K562 (cell line): ENCODE measurements around the gene MAPKAPK3. TPM values are rescaled to one million over a fixed set of nuclear protein-coding genes. Genes with fewer than 3 reads are reported as not detected.

ENCODE experiments used
- ATAC-seq: fragments of 200-7000 bp; cut with Tn5 transposase; 3 replicates; pipeline ENCODE4 v1.9.1; 2020; ENCODE audit warnings: moderate library complexity
- BruUV-seq: library from RNA; stranded (reverse); fragments of 400-500 nt; replicated peaks from 2 replicates; lab custom pipeline; 2021; lab: Mats Ljungman, UMichigan
- CTCF ChIA-PET: fragments of 300-600 bp; formaldehyde crosslinking; extraction: SDS; loops from one replicate; lab custom pipeline; 2021; ENCODE audit warnings: low intra/inter-chr PET ratio; lab: Yijun Ruan, JAX
- POLR2A ChIA-PET: fragments of 300-600, 350-650 bp; sonication (Branson Sonifier 250); formaldehyde crosslinking; extraction: SDS; loops from one replicate; lab custom pipeline; 2021; ENCODE audit warnings: antibody characterized with exemption, inconsistent platforms; lab: Yijun Ruan, JAX
- DNase-seq, 4 experiments: peaks; one replicate each; pipeline versions ENCODE4 v3.0.0 to v3.0.0-alpha.2; 2011 to 2018; ENCODE audit warnings: low spot score in 3 of 4, mixed read lengths in 3 of 4; ENCODE audit errors: extremely low read depth in 1 of 4
- FAIRE-seq: peaks from 2 replicates; lab custom pipeline; 2011; peaks lifted over from hg19 to GRCh38; lab: Jason Lieb, UNC
- H2AFZ ChIP-seq: 2 replicates; pipeline ENCODE4 v1.6.0; 2011; ENCODE audit warnings: low read depth, low read length, control low read depth, inconsistent platforms
- H3K27ac ChIP-seq: fragments of 200-600 bp; 3 replicates; pipeline ENCODE4 v1.8.0; 2011; ENCODE audit warnings: low read depth, mild to moderate bottlenecking, control low read depth, inconsistent platforms, low read length, moderate library complexity, mixed read lengths; ENCODE audit errors: extremely low read depth
- H3K27me3 ChIP-seq, 2 experiments: fragments of 300-600 bp in 1 of 2; 2 replicates in 1 of 2; 3 replicates in 1 of 2; pipeline versions ENCODE4 v1.6.0 to v1.8.0; 2011; ENCODE audit warnings: inconsistent platforms in 2 of 2, low read length in 2 of 2, mild to moderate bottlenecking in 1 of 2, mixed read lengths in 1 of 2, moderate library complexity in 1 of 2; ENCODE audit not compliant: control insufficient read depth in 2 of 2, insufficient read depth in 2 of 2
- H3K36me3 ChIP-seq: fragments of 300-600 bp; 3 replicates; pipeline ENCODE4 v1.8.0; 2011; ENCODE audit warnings: mild to moderate bottlenecking, low read length, inconsistent platforms; ENCODE audit not compliant: control insufficient read depth, insufficient read depth
- H3K4me1 ChIP-seq, 2 experiments: fragments of 200-600 bp in 1 of 2; replicated peaks in 1 of 2; 2 replicates in 1 of 2; 3 replicates in 1 of 2; pipeline versions ENCODE4 v1.5.1 to v1.8.0; 2011; ENCODE audit warnings: inconsistent platforms in 2 of 2, low read length in 2 of 2, mild to moderate bottlenecking in 1 of 2, mixed read lengths in 1 of 2, moderate library complexity in 1 of 2; ENCODE audit not compliant: control insufficient read depth in 2 of 2, insufficient read depth in 2 of 2
- H3K4me2 ChIP-seq: 2 replicates; pipeline ENCODE4 v1.6.1; 2011; ENCODE audit warnings: low read length, control low read depth, inconsistent platforms, mixed read lengths; ENCODE audit not compliant: insufficient read depth
- H3K4me3 ChIP-seq: fragments of 200-600 bp; sonication (generic), shearing (Covaris generic); 2 replicates; pipeline ENCODE4 v1.5.1; 2016; ENCODE audit warnings: control low read depth, inconsistent platforms
- H3K79me2 ChIP-seq: fragments of 200-600 bp; 3 replicates; pipeline ENCODE4 v1.8.0; 2011; ENCODE audit warnings: low read length, inconsistent platforms; ENCODE audit not compliant: control insufficient read depth, insufficient read depth
- H3K9ac ChIP-seq, 2 experiments: 2 replicates each; pipeline versions ENCODE4 v1.6.0 to v1.6.1; 2011; ENCODE audit warnings: low read depth in 2 of 2, low read length in 2 of 2, control low read depth in 1 of 2, inconsistent platforms in 1 of 2, mild to moderate bottlenecking in 1 of 2, mixed read lengths in 1 of 2; ENCODE audit not compliant: insufficient read depth in 1 of 2
- H3K9me1 ChIP-seq: one replicate; pipeline ENCODE4 v1.6.0; 2011; ENCODE audit warnings: inconsistent platforms, mild to moderate bottlenecking, low read length, moderate library complexity; ENCODE audit not compliant: control insufficient read depth, insufficient read depth
- H3K9me3 ChIP-seq: replicated peaks from 2 replicates; pipeline ENCODE4 v1.5.1; 2011; ENCODE audit warnings: low read depth, low read length, inconsistent platforms; ENCODE audit not compliant: control insufficient read depth, insufficient read depth
- H4K20me1 ChIP-seq: replicated peaks from 2 replicates; pipeline ENCODE4 v1.6.1; 2011; ENCODE audit warnings: low read length, inconsistent platforms, mixed read lengths; ENCODE audit not compliant: control insufficient read depth, insufficient read depth
- WGBS: fragments of 100-300 bp; shearing (Covaris generic); methylation state at CpG from one replicate; pipeline ENCODE4 v1.1.6; 2016; ENCODE audit warnings: low coverage, mixed read lengths; ENCODE audit not compliant: insufficient coverage; ENCODE audit errors: missing lambda C conversion rate; 5-methylcytosine and 5-hydroxymethylcytosine counted together
- in situ Hi-C: fragments of 300-500 bp; cut with MboI; formaldehyde crosslinking; loops from 4 replicates; pipeline ENCODE4 v1.15.0; 2018; ENCODE audit warnings: inconsistent platforms, mixed read lengths
- intact Hi-C: fragments of 100-400 bp; cut with micrococcal nuclease; formaldehyde crosslinking; loops from 2 replicates; pipeline ENCODE4 v1.14.2; 2022
- polyA plus RNA-seq, 8 experiments: library from polyadenylated mRNA; depleted of rRNA in 4 of 8; stranded (reverse) in 5 of 8; unstranded in 3 of 8; fragments of >200 nt; fragmentation: Nextera tagmentation in 2 of 8; fragmentation: Illumina TruSeq in 1 of 8; extraction: Ambion mirVana in 2 of 8; extraction: Trizol in 1 of 8; gene quantifications; 2 replicates each; pipeline versions ENCODE4 v1.2.1 to v1.2.3, GENCODE V29; 2011 to 2014; ENCODE audit warnings: inconsistent platforms in 1 of 8, missing spikeins in 1 of 8
- total RNA-seq, 7 experiments: library from RNA; depleted of rRNA in 6 of 7; stranded (reverse); fragments of >200 nt in 6 of 7; fragmentation: Illumina TruSeq in 2 of 7; extraction: Trizol in 2 of 7; gene quantifications; 2 replicates each; pipeline versions ENCODE4 v1.2.1 to v1.2.3, GENCODE V29; 2011 to 2021; ENCODE audit warnings: low replicate concordance in 1 of 7
- TF ChIP-seq, protein P1 (sequence below): fragments of 450-650 bp; formaldehyde crosslinking; IDR thresholded peaks from 2 replicates; pipeline ENCODE4 v1.4.0; 2020; ENCODE audit warnings: mild to moderate bottlenecking, mixed read lengths
- TF ChIP-seq, protein P2 (sequence below): sonication (generic); formaldehyde crosslinking; IDR thresholded peaks from 2 replicates; pipeline ENCODE4 v1.8.1; 2023; ENCODE audit warnings: mild to moderate bottlenecking, missing genetic modification reagents

MAPKAPK3 gene
- total and polyA plus RNA-seq, 9 of the 15 experiments (the other 6 are each of a cell fraction or from before 2014, with no cell fraction given) = 8.0 to 56.4 (median 41.2) TPM

DNA sequence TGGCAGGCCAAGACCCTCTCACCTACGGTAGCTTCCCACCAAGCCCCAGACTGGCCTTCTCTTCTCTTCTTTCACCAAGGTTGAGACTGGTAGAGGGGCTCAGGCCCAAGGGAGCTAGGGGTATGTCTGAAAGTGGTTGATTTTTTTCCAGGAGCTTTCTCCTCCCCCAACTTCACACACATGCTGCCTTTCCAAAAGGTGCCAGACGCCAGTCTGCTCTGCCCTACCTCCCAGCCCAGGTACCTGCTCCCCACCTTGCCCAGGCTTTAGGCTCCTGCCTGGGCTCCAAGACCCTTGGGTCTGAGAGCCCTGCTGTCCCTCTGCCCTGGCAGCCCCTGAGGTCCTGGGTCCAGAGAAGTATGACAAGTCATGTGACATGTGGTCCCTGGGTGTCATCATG, 28.4 kb downstream of the MAPKAPK3 start:
- no peak for DNase-seq
- Histone ChIP-seq H3K9ac (no peak overlapping the region), H3K4me2 (no peak overlapping the region), H3K27me3 (no peaks in the 10 kb centered on the region), H3K4me1 (peaks cover 0 to 4% of the 10 kb centered on the region in 2 experiments; a peak in 2 of 5 replicates), H4K20me1 (no peaks in the 10 kb centered on the region), H3K79me2 (no peaks in the 10 kb centered on the region), H3K9me3 (no peaks in the 10 kb centered on the region), H3K4me3 (no peak overlapping the region), H3K9me1 (no peaks in the 10 kb centered on the region), H3K27ac (no peak overlapping the region), H2AFZ (no peak overlapping the region), H3K36me3 (peaks cover 66% of the 10 kb centered on the region; the same call in 2 of the 3 replicates)
- intact Hi-C loops (no loop called here), in situ Hi-C loops (loop anchor here (25.0 kb wide), 1 partner anchor 1042 kb away; no protein-coding TSS in a partner anchor)
- ChIA-PET CTCF (no interaction called here), POLR2A (no interaction called here)
- no TSS peak for BruUV-seq
- TF ChIP-seq, protein P1, sequence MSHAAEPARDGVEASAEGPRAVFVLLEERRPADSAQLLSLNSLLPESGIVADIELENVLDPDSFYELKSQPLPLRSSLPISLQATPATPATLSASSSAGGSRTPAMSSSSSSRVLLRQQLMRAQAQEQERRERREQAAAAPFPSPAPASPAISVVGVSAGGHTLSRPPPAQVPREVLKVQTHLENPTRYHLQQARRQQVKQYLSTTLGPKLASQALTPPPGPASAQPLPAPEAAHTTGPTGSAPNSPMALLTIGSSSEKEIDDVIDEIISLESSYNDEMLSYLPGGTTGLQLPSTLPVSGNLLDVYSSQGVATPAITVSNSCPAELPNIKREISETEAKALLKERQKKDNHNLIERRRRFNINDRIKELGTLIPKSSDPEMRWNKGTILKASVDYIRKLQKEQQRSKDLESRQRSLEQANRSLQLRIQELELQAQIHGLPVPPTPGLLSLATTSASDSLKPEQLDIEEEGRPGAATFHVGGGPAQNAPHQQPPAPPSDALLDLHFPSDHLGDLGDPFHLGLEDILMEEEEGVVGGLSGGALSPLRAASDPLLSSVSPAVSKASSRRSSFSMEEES (CRISPR knock-in tag) = peak; percentile 19; the same call in 1 of the 2 replicates
- TF ChIP-seq, protein P2, sequence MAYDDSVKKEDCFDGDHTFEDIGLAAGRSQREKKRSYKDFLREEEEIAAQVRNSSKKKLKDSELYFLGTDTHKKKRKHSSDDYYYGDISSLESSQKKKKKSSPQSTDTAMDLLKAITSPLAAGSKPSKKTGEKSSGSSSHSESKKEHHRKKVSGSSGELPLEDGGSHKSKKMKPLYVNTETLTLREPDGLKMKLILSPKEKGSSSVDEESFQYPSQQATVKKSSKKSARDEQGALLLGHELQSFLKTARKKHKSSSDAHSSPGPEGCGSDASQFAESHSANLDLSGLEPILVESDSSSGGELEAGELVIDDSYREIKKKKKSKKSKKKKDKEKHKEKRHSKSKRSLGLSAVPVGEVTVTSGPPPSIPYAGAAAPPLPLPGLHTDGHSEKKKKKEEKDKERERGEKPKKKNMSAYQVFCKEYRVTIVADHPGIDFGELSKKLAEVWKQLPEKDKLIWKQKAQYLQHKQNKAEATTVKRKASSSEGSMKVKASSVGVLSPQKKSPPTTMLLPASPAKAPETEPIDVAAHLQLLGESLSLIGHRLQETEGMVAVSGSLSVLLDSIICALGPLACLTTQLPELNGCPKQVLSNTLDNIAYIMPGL (CRISPR knock-in tag) = no peak
- WGBS = 80% methylated on average over 1 of the region's 2 CpGs
- no peak for FAIRE-seq
- no peak for ATAC-seq
